Measurements from ENCODE around the gene EFCAB6.

EFCAB6 gene

DNA sequence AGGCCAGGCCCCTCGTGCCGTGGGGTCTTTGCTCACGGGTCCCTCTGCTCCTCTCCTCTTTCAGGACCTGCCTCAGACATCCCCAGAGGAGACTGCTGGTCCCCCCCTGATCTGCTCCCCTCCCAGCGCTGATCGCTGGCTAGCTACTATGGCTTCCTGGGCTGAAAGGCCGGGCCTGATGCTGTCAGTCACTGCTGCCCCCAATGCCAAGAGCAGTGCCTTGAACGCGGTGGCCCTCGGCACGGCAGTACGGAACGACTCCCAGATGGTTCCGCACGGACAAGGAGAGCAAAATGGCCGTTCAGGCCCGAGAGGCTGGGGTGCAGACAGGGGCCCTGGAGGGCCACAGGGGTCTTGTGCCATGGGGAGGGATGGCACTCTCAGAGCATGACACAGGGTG is 28.7 kb upstream of the EFCAB6 start:
- Mint-ChIP-seq H3K4me3 (no peak overlapping the region), H3K27me3 (peaks cover 4% of the 10 kb centered on the region), H3K27ac (no peak overlapping the region), H3K9me3 (no peaks in the 10 kb centered on the region), H3K4me1 (ENCODE audit: low read depth) (no peaks in the 10 kb centered on the region), H3K36me3 (ENCODE audit: low read depth) (no peaks in the 10 kb centered on the region)
- DNase-seq: no peak

DNA sequence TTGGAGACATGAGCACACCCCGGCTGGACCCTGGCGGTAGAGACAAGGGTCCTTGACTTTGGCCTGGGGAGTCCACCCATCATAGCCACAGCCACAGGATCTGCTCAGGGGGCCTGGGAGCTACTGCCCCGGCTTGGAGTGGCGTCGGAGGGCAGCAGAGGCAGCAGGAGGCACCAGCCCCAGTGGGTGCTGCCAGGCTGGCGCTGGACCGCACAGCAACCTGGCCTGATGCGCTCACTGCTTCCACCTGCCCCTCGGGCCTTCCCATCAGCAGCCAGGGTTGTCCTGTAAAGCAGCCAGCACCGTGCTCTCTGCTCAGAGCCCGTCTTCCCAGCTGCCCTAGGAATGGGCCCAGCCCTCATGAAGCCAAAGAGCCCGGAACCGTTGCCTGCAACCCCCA is 28.3 kb upstream of the EFCAB6 start:
- Mint-ChIP-seq H3K4me1 (ENCODE audit: low read depth) (no peaks in the 10 kb centered on the region), H3K27ac (no peak overlapping the region), H3K27me3 (peaks cover 9% of the 10 kb centered on the region), H3K4me3 (no peak overlapping the region), H3K9me3 (no peaks in the 10 kb centered on the region), H3K36me3 (ENCODE audit: low read depth) (no peaks in the 10 kb centered on the region)
- DNase-seq: no peak

DNA sequence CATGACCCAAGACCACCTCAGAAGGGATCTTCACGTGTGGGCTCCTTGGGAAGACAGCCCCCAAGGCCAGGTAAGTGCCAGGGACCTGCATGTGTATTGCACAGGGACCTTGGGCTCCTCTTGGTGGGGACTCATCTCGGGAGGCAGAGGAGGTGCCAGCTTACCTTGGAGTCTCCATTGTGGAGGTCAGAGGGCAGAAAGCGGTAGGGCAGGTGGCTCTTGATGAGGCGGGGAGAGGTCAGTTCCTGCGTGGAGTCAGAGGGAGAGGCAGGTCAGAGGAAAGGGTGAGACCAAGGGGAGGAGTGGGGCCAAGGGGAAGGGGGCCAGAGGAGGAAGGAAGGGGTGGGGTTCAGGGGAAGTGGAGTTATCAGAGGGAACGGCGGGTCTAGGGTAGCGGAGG is 27.7 kb upstream of the EFCAB6 start:
- Mint-ChIP-seq H3K4me1 (ENCODE audit: low read depth) (no peaks in the 10 kb centered on the region), H3K27ac (no peak overlapping the region), H3K36me3 (ENCODE audit: low read depth) (no peaks in the 10 kb centered on the region), H3K9me3 (no peaks in the 10 kb centered on the region), H3K4me3 (no peak overlapping the region), H3K27me3 (peaks cover 14% of the 10 kb centered on the region)
- no peak for DNase-seq

DNA sequence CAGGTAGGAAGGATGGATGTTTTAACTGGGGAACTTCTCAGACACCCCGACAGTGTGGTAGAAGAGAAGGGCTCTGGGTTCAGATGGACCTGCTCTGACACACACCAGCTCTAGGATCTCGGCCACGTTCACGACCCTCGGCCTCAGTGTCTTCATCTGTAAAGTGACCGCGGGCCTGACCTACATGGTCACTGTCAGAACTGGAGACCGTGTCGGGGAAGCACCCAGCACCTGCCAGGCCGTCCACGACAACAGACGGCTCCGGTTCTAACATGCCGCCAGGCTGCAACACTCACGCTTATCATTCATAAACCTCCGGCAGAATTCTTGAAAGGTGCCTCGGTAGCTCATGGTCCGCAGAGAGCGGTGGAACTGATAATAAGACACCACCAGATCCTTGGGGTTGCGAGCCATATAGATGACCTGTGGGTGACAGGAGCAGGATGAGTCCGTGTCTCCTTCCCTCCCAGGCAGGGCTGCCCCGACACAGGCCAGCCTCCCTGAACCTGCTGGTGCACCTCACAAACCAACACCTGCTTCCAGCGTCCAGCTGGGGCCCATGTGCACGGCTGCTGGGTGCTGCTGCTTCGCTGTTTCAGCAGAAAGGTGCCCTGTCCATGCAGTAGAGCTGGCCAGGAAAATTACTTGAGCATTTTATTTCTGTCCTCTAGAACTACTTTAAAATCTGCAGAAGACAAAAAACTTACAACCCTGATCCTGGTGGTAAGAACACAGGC is 26.6 kb upstream of the EFCAB6 start:
- Mint-ChIP-seq H3K27me3 (peaks cover 16% of the 10 kb centered on the region), H3K36me3 (ENCODE audit: low read depth) (no peaks in the 10 kb centered on the region), H3K27ac (no peak overlapping the region), H3K4me1 (ENCODE audit: low read depth) (no peaks in the 10 kb centered on the region), H3K9me3 (no peaks in the 10 kb centered on the region), H3K4me3 (no peak overlapping the region)
- DNase-seq: no peak

DNA sequence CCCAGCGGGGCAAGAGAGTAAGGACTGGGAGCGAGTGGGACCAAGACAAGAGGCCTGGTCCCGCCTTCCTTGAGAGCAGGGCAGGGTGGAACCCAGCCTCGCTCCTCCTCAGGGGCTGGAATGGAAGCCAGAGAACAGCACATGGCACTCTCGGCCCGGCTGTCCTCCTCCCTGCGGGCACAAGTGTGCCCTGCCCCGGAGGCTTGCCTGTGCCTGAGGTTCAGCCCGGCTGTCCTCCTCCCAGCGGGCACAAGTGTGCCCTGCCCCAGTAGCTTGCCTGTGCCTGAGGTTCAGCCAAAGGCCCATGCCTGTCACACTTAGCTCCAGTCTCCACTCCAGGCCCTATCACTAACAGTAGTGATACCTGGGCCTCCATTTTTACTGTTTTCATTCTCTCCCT is 26.1 kb upstream of the EFCAB6 start:
- H3K36me3 Mint-ChIP-seq (ENCODE audit: low read depth): no peaks in the 10 kb centered on the region
- no peaks in the 10 kb centered on the region for H3K4me1 Mint-ChIP-seq (ENCODE audit: low read depth)
- no peak overlapping the region for H3K4me3 Mint-ChIP-seq
- no peak overlapping the region for H3K27ac Mint-ChIP-seq
- no peak for DNase-seq
- H3K27me3 Mint-ChIP-seq: peaks cover 19% of the 10 kb centered on the region
- H3K9me3 Mint-ChIP-seq: no peaks in the 10 kb centered on the region

DNA sequence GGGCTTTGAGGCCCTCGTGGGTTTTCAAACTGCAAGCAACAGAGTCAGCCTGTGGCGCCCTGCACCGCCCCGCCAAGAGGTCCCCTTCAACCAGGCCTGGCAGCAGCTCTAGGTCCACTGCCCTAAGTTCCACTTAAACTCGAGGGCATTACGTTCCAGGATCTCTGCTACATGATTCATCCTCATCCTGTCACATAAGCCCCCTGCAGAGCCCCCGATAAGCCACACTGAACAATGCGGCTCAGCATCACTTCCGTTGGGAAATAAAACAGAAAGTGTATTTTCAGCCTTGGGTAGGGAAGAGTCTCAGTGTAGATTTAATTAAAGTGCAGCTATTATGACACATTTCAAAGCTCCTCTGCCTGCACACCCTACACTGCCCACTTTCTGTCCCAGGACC is 25.6 kb upstream of the EFCAB6 start:
- H3K9me3 Mint-ChIP-seq: no peaks in the 10 kb centered on the region
- H3K27me3 Mint-ChIP-seq: peaks cover 19% of the 10 kb centered on the region
- no peak for DNase-seq
- H3K4me1 Mint-ChIP-seq (ENCODE audit: low read depth): no peaks in the 10 kb centered on the region
- H3K4me3 Mint-ChIP-seq: no peak overlapping the region
- no peaks in the 10 kb centered on the region for H3K36me3 Mint-ChIP-seq (ENCODE audit: low read depth)
- no peak overlapping the region for H3K27ac Mint-ChIP-seq

DNA sequence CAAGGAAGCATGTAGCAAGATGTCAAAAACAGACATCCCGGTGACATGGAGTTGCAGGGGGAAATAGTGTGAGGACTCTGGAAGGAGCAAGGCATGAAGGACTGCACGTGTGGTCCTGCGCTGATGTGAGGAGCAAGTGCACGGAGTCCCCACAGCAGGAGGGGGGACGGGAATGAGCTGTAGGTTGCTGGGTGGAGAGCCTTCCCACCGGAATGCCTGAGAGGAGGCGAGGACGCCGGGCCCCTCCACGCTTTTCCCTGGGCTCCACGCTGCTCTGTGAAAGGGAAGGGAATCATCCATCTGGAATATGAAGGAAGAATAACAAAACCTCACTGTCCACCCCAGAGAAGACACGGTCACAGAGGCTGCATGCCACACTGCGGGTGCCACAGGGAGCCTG is 23.6 kb upstream of the EFCAB6 start:
- no peak for DNase-seq
- Mint-ChIP-seq H3K27ac (no peak overlapping the region), H3K27me3 (peaks cover 19% of the 10 kb centered on the region), H3K36me3 (ENCODE audit: low read depth) (no peaks in the 10 kb centered on the region), H3K4me3 (no peak overlapping the region), H3K4me1 (ENCODE audit: low read depth) (no peaks in the 10 kb centered on the region), H3K9me3 (no peaks in the 10 kb centered on the region)

DNA sequence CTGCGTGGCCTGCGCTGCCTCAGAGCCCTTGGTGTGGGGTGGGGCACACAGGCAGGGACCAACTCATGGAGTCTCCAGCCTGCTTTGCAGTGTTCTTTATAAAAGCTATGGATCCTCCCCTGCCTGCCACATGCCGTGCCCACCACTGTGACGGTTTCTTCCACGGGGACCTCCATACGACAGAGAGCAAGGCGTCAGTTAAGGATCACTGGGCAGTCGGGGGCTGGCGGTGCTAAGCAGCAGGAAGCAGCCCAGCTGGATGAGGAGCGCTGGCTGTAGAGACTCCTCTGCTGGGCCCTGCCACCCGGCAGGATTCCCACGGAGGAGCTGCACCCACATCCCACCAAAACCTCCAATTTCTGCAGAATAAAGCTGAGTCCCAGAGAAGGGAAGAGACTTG is 23.1 kb upstream of the EFCAB6 start:
- Mint-ChIP-seq H3K27me3 (peaks cover 19% of the 10 kb centered on the region), H3K36me3 (ENCODE audit: low read depth) (no peaks in the 10 kb centered on the region), H3K27ac (no peak overlapping the region), H3K4me1 (ENCODE audit: low read depth) (no peaks in the 10 kb centered on the region), H3K4me3 (no peak overlapping the region), H3K9me3 (no peaks in the 10 kb centered on the region)
- DNase-seq: no peak

DNA sequence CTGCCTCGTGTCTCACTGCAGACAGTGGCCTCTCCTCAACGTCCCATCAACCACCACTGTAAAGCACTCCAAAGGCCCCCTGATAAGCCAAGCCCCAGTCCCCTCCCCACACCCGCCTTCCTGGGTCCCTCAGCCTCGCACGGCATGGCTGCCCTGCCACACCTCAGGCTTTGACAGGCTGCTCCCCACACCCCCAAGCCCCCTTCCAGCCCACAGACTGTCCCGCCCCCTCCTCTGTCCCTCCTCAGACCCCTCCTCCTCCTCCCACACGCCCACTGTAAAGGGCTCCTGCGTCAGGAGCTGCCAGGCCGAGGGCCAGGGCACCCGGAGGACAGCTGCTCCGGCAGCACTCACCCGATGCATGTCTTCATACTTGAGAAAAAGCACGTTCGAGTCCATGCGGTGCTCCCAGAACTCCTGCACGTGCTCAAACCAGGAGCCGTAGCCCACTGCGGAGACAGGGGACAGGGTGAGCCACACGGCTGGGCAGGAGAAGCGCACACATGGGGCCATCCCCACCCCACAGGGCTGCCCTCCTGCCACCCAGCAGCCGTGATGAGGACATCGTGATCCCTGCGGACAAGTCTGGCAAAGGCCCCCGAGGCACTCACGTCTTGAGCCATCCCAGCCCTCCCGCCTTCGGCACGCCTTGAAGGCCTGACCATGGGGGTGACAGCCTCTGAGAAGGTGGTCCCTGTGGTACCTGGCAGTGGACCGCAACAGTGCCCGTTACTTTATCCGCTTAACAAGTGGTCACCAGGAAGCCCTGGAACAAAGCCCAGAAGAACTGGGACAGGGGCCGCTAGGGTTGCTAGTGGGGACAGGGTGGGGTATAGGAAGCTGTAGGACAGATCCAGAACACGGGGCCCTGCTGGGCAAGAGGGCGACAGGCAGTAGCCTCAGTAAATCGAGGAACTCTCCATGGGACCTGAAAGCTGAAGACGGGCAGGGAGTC is 21.5 kb upstream of the EFCAB6 start:
- no peak overlapping the region for H3K4me3 Mint-ChIP-seq
- H3K27me3 Mint-ChIP-seq: peaks cover 19% of the 10 kb centered on the region
- H3K4me1 Mint-ChIP-seq (ENCODE audit: low read depth): no peaks in the 10 kb centered on the region
- no peaks in the 10 kb centered on the region for H3K36me3 Mint-ChIP-seq (ENCODE audit: low read depth)
- DNase-seq: no peak
- no peaks in the 10 kb centered on the region for H3K9me3 Mint-ChIP-seq
- H3K27ac Mint-ChIP-seq: no peak overlapping the region

DNA sequence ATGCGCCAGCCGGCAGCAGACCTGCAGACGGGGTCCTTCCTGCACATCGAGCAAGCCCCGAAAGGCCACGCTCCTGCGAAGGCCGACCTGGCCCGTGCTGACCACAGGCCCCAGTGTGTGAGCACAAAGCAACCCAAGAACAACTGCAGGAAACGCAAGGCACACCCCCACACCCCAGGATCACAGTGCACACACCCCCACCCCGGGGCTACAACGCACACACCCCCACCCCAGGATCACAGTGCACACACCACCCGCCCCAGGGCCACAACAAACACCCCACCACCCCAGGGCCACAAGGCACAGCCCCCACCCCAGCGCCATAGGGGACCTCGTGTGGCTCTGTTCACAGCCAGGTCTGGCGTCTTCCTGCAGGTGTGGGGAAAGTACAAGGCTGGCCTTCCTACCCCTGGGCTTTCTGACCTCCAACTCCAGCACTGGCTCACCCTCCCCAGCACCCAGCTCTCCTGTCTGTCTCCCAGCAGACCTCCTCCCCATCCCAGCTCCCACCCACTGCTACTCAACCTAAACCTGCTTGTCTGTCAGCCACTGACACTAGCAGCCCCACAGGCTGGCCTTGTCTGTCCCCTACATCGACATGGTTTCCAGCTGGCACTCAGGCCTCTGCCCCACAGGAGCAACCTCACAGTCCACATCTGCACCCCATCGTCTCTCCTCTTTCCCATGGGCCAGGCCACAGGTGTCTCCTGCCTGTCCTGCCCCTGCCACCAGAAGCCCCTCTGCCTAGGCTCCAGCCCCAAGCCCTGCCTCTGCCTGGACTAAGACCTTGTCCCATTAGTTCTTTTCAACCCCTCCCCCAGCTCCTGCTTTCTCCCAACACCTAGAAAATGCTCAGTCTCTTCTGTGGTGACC is 20.5 kb upstream of the EFCAB6 start:
- Mint-ChIP-seq H3K4me3 (no peak overlapping the region), H3K9me3 (no peaks in the 10 kb centered on the region), H3K36me3 (ENCODE audit: low read depth) (no peaks in the 10 kb centered on the region), H3K4me1 (ENCODE audit: low read depth) (no peaks in the 10 kb centered on the region), H3K27me3 (peaks cover 19% of the 10 kb centered on the region), H3K27ac (no peak overlapping the region)
- no peak for DNase-seq

DNA sequence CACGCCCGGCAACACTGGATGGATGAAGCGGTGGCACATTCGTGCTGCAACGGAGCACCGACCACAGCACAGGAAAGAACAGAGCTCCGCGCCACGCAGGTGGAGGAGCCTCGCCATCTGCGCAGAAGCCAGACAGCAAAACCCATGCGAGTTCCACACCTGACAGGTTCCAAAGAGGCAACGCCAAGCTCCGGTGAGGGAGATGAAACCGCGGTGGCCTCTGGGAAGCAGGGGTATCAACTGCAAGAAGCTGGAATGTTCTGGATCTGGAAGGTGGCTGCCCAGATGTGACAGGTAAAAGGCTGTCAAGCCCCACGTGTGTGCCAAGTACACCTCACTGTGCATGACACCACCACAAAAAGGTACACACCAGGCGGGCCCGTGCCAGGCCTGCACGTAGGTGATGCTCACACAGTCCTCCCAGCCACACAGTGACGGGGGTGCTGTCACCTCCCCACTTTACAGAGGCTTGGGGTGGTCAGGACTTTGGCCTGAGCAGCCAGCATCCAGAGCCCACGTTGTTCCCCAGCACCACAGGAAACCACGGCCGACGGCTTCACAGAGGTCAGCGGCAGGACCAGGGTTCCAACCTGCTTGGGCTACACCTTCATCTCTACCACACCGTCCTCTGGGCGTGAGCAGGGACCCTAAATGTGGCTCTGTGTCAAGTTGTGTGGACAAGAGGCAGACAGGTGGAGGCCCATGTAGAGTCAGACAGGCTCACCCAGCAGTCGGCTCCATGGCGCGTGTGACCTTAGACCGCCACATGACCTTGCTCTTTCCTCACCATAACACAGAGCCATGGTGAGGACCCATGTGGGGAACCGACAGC is 19.7 kb upstream of the EFCAB6 start:
- no peak overlapping the region for H3K4me3 Mint-ChIP-seq
- no peaks in the 10 kb centered on the region for H3K9me3 Mint-ChIP-seq
- H3K27me3 Mint-ChIP-seq: peaks cover 15% of the 10 kb centered on the region
- H3K27ac Mint-ChIP-seq: no peak overlapping the region
- H3K4me1 Mint-ChIP-seq (ENCODE audit: low read depth): no peaks in the 10 kb centered on the region
- H3K36me3 Mint-ChIP-seq (ENCODE audit: low read depth): no peaks in the 10 kb centered on the region
- no peak for DNase-seq

DNA sequence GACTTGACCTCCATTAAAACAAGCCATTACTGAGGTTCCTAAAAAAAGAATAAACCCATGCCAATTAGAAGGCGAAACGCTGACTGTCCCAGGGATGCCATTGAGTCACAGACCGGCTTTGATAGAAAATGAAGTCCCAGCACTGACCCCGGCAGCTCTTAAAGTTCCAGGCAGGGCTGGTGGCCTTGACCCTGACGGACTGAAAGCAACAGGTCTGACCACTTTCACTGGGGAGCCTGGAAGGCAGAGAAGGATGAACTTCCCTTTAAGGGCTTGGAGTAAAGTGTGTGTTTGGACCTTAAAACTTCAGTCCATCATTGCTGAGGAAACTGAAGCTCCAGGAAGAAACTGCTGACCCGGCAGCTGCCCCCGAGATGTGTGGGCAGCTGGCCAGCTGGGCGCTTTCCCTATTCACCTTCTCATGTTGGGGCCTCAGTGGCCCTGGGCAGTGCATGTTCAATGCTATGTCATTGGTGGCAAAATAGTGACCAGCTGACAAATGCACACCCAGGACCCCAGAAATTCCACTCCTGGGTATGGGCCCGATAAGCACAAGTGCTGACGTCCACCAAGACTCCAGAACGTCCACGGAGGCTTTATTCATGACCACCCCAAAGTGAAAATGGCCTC is 18.9 kb upstream of the EFCAB6 start:
- Mint-ChIP-seq H3K9me3 (no peaks in the 10 kb centered on the region), H3K36me3 (ENCODE audit: low read depth) (no peaks in the 10 kb centered on the region)

DNA sequence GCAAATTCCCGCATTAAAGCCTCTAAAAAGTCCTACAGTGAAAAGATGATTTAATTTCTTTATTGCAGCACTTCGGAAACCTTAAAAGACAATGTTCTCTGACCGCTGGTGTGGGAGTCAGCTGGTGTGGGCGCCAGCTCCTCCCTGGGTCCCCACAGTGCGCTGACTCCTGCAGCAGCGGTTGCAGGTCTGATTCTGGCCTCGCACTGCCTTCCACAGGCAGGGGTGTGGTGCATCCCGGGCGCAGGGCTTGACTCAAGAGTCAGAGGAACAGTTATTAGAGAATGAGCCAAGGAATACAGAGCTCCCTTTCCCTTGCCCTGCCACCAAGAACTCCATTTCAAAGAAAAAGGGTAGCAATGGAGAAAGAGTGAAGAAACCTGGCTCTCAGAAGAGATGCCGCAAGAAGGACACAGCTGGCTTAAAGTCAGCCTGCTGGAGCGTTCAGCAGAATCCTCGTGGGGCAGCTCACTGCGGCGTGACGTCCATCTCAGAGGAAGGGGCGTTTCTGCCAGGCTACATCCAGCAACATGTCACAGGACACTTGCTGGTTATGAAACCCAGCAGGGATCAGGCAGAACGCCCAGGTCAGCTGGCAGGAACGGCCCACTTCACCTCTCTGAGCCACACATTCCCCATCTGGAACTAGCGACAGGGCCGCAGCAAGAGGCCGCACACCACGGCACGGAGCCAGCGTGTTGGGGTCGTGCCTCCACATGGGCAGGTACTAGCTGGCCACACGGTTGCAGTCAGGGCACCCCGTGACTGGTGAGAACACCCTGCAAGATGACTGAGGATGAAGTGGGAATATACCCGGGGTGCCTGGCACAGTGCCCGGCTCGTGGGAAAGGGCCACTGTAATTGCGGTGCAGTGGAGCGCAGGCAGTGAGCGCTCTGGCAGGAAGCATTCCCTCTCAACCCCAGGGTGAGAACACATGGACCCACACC is 18.1 kb upstream of the EFCAB6 start:
- Mint-ChIP-seq H3K27ac (no peak overlapping the region), H3K9me3 (no peaks in the 10 kb centered on the region), H3K4me1 (ENCODE audit: low read depth) (no peaks in the 10 kb centered on the region), H3K4me3 (no peak overlapping the region), H3K27me3 (peaks cover 8% of the 10 kb centered on the region), H3K36me3 (ENCODE audit: low read depth) (no peaks in the 10 kb centered on the region)
- no peak for DNase-seq

More for the DNA sequence above, 18.9 kb upstream of the EFCAB6 start:
- no peaks in the 10 kb centered on the region for H3K4me1 Mint-ChIP-seq (ENCODE audit: low read depth)
- H3K4me3 Mint-ChIP-seq: no peak overlapping the region
- no peak overlapping the region for H3K27ac Mint-ChIP-seq
- no peak for DNase-seq
- H3K27me3 Mint-ChIP-seq: peaks cover 15% of the 10 kb centered on the region

Data from activated T-cell treated with anti-CD3 and anti-CD28 coated beads, Interleukin-2, amount 50 U/mL, for 24 hours (primary cell).